Stimulated activated memory B cell treated with anti-CD40 and anti-IgM and Interleukin-4, amounts not matched to agents 10 μg/mL and 1 μg/mL and 100 μg/mL, for 72 hours (primary cell): ENCODE results near the gene CCNI2.

Source experiments
- ATAC-seq: fragments of 150-1000 bp; cut with Tn5 transposase; 2 replicates; pipeline ENCODE4 v1.10.0; 2021
- H3K27ac Mint-ChIP-seq: one replicate; pipeline ENCODE4 v1.8.0; 2022; ENCODE audit warnings: mild to moderate bottlenecking, mixed read lengths
- H3K27me3 Mint-ChIP-seq: one replicate; pipeline ENCODE4 v1.8.0; 2022; ENCODE audit warnings: mixed read lengths
- H3K36me3 Mint-ChIP-seq: one replicate; pipeline ENCODE4 v1.8.0; 2022; ENCODE audit warnings: mixed read lengths
- H3K4me1 Mint-ChIP-seq: one replicate; pipeline ENCODE4 v1.8.0; 2022; ENCODE audit warnings: mixed read lengths
- H3K4me3 Mint-ChIP-seq: one replicate; pipeline ENCODE4 v1.8.0; 2022; ENCODE audit warnings: mild to moderate bottlenecking, moderate library complexity, mixed read lengths
- H3K9me3 Mint-ChIP-seq: one replicate; pipeline ENCODE4 v1.8.0; 2022; ENCODE audit warnings: mixed read lengths

The CCNI2 gene

GRCh38 chr5:132758451-132758850 is 11.2 kb downstream of the CCNI2 start:
- Mint-ChIP-seq H3K4me3 (no peak overlapping the region), H3K27ac (no peak overlapping the region), H3K27me3 (no peaks in the 10 kb centered on the region), H3K9me3 (no peaks in the 10 kb centered on the region), H3K36me3 (no peaks in the 10 kb centered on the region), H3K4me1 (no peaks in the 10 kb centered on the region)
- no peak for ATAC-seq

GRCh38 chr5:132759114-132760048 is 12.2 kb downstream of the CCNI2 start:
- no peaks in the 10 kb centered on the region for H3K27me3 Mint-ChIP-seq
- no peaks in the 10 kb centered on the region for H3K4me1 Mint-ChIP-seq
- no peak overlapping the region for H3K27ac Mint-ChIP-seq
- no peak for ATAC-seq
- no peak overlapping the region for H3K4me3 Mint-ChIP-seq
- no peaks in the 10 kb centered on the region for H3K36me3 Mint-ChIP-seq
- H3K9me3 Mint-ChIP-seq, result no peaks in the 10 kb centered on the region

GRCh38 chr5:132760049-132760420 is 12.8 kb downstream of the CCNI2 start:
- Mint-ChIP-seq H3K9me3 (no peaks in the 10 kb centered on the region), H3K27me3 (no peaks in the 10 kb centered on the region), H3K4me3 (no peak overlapping the region), H3K27ac (no peak overlapping the region), H3K4me1 (no peaks in the 10 kb centered on the region), H3K36me3 (no peaks in the 10 kb centered on the region)
- no peak for ATAC-seq

DNA sequence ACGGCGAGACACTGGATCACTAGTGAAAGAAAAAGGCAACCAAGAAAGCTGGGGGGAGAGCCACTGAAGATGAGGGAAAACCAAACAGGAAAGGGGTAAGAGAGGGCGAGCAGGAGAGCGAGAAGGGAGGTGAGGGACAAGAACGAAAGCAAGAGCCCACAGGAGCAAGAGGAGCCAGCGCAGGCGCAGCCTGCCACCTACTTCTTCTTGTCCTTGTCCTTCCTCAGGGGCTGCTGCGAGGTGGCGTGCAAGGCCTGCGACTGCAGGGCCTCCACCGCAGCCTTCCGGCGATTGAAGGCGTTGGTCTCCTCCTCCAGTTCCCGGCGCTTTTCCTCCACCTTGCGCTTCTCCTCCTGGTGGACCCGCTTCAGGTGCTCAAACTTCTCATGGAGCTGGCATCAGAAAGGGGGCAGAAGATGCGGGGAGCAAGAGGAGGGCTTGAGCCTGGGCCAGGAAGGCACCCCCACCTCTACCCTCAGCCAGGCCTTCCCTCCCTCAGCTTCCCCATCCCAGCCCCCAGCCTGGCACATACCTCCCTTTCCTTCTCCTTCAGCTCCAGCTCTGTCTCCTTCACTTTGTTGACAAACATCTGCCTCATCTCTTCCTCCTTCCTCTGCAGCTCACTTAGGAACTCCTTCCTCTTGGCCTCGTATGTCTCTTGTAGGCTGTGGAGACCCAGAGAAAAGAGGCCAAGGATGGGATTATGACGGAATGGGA is 13.5 kb downstream of the CCNI2 start:
- H3K27ac Mint-ChIP-seq, result no peak overlapping the region
- H3K4me1 Mint-ChIP-seq, result no peaks in the 10 kb centered on the region
- H3K36me3 Mint-ChIP-seq, result no peaks in the 10 kb centered on the region
- H3K9me3 Mint-ChIP-seq, result no peaks in the 10 kb centered on the region
- H3K27me3 Mint-ChIP-seq, result no peaks in the 10 kb centered on the region
- no peak overlapping the region for H3K4me3 Mint-ChIP-seq
- no peak for ATAC-seq

- H3K27me3 Mint-ChIP-seq, result no peaks in the 10 kb centered on the region
- no peak for ATAC-seq
These were observed 14.4 kb downstream of the CCNI2 start for GRCh38 chr5:132761321-132762240.

DNA sequence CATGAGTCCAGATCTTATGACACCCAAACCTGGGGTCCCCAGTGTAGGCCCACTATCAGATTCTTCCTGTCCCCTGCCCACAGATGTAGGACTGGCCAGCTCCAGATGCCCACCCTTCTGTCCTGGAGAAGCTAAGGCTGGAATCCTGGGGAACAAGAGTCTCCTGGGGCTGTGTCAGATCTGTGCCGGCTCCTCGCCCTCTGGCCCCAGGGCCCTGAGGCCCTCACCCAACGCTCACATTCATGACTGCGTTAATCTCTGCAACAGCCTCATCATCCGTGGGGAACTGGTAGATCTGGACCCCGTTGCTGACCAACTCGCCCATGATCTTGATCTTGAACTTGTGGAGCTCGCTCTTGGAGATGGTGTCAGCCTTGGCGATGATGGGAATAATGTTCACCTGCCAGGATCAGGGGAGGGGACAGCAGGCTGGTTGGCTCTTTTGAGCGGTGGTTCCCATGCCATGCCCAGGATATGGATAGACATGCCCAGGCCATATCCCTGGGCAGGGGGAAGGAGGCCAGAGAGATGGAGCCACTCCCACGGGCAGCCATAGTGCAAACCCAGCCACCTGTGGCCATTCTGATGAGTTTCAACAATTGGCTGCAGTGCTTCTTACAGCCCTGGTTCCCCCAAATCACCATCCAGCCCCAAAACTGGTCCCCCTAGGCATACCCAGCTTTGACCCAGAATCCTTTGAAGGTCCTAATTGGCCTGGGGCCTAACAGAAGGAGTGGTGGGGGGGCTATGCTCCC is 15.2 kb downstream of the CCNI2 start:
- Mint-ChIP-seq H3K27ac (no peak overlapping the region), H3K27me3 (no peaks in the 10 kb centered on the region)

More at GRCh38 chr5:132761321-132762240, 14.4 kb downstream of the CCNI2 start:
- H3K4me1 Mint-ChIP-seq, result no peaks in the 10 kb centered on the region
- H3K4me3 Mint-ChIP-seq, result no peak overlapping the region
- no peak overlapping the region for H3K27ac Mint-ChIP-seq
- H3K36me3 Mint-ChIP-seq, result no peaks in the 10 kb centered on the region
- no peaks in the 10 kb centered on the region for H3K9me3 Mint-ChIP-seq

GRCh38 chr5:132763181-132764036 is 16.2 kb downstream of the CCNI2 start:
- Mint-ChIP-seq H3K36me3 (no peaks in the 10 kb centered on the region), H3K9me3 (no peaks in the 10 kb centered on the region), H3K4me1 (no peaks in the 10 kb centered on the region), H3K27me3 (no peaks in the 10 kb centered on the region), H3K4me3 (no peak overlapping the region), H3K27ac (no peak overlapping the region)
- ATAC-seq, result no peak

More for the DNA sequence above, 15.2 kb downstream of the CCNI2 start:
- no peak for ATAC-seq
- Mint-ChIP-seq H3K9me3 (no peaks in the 10 kb centered on the region), H3K4me3 (no peak overlapping the region), H3K36me3 (no peaks in the 10 kb centered on the region), H3K4me1 (no peaks in the 10 kb centered on the region)

DNA sequence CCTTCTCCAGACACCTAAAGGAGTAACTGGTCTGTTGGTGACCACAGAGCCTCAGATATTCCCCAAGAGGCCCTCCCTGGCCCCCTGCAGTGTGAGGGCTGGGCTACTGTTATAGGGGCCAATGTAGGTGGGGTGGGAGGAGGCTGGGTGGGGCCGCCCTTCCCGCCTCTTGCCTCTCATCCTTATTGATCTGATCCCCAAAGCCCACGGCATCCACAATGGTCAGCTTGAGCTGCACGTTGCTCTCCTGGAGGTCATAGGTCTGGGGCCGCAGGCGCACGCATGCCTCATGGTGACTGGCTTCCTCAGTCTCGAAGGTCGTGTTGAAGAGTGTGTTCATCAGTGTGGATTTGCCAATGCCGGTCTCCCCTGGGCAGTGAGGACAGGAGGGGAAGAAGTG is 16.8 kb downstream of the CCNI2 start:
- H3K27me3 Mint-ChIP-seq, result no peaks in the 10 kb centered on the region
- ATAC-seq, result no peak
- no peaks in the 10 kb centered on the region for H3K9me3 Mint-ChIP-seq
- H3K4me1 Mint-ChIP-seq, result no peaks in the 10 kb centered on the region
- no peak overlapping the region for H3K4me3 Mint-ChIP-seq
- no peak overlapping the region for H3K27ac Mint-ChIP-seq
- H3K36me3 Mint-ChIP-seq, result no peaks in the 10 kb centered on the region

- no peaks in the 10 kb centered on the region for H3K36me3 Mint-ChIP-seq
- H3K27ac Mint-ChIP-seq, result no peak overlapping the region
- no peak for ATAC-seq
- H3K4me1 Mint-ChIP-seq, result no peaks in the 10 kb centered on the region
- no peak overlapping the region for H3K4me3 Mint-ChIP-seq
- H3K27me3 Mint-ChIP-seq, result no peaks in the 10 kb centered on the region
- no peaks in the 10 kb centered on the region for H3K9me3 Mint-ChIP-seq
These were observed 17.5 kb downstream of the CCNI2 start for GRCh38 chr5:132764671-132765238.

- ATAC-seq, result no peak
- H3K36me3 Mint-ChIP-seq, result no peaks in the 10 kb centered on the region
- H3K4me1 Mint-ChIP-seq, result no peaks in the 10 kb centered on the region
- H3K4me3 Mint-ChIP-seq, result no peak overlapping the region
- no peak overlapping the region for H3K27ac Mint-ChIP-seq
- no peaks in the 10 kb centered on the region for H3K27me3 Mint-ChIP-seq
- H3K9me3 Mint-ChIP-seq, result no peaks in the 10 kb centered on the region
These were observed 18.2 kb downstream of the CCNI2 start for GRCh38 chr5:132765311-132766019.

DNA sequence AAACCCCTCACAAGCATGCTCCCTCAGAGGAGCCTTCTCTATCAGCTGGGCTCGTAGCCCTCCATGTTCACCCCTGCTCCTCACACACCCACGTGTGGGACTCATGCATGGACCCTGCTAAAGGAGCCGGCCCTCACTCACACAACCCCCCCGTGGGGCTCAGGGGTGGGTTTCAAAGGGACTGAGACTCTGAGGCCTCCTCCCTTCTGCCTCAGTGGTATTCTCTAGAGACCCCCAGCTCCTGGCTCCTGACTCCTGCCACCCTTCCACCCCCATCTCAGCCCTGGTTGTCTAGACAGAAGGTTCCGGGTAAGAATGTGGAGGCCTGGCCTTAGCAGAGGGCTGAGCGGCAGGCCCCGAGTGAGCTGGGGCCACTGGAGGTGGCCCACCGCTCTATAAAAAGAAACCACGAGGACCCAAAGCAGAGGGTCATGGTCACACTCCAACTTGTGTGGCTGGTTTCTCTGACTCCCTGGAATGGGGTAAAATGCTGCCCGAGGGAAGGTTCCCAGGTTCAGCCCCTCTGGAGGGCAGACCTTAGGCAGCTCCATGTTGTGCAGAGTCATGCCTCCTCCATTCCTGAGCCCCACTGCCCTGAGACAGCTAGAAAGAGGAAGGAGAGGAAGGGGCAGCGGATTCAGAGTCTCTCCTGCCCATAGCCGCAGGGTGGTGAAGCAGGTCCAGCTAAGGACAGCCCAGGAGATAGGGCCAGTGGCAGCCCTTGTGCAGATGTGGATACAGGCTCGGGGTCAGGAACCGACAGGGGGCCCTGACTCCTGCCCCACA is 19.0 kb downstream of the CCNI2 start:
- Mint-ChIP-seq H3K4me3 (no peak overlapping the region), H3K27ac (no peak overlapping the region), H3K27me3 (no peaks in the 10 kb centered on the region), H3K9me3 (no peaks in the 10 kb centered on the region), H3K36me3 (no peaks in the 10 kb centered on the region), H3K4me1 (no peaks in the 10 kb centered on the region)
- no peak for ATAC-seq

DNA sequence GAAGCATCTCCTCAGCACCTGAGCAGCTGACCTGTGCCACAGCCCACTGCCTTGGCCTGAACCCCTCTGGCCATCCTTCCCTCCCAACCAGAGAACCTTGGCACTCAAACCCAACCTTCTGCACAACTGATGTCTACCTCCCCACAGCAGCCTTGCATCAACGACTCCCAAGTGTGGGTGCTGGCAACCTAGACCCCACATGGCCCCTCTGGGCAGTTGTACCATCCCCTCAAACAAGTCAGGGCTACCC is 19.5 kb downstream of the CCNI2 start:
- no peak overlapping the region for H3K27ac Mint-ChIP-seq
- H3K27me3 Mint-ChIP-seq, result no peaks in the 10 kb centered on the region
- H3K9me3 Mint-ChIP-seq, result no peaks in the 10 kb centered on the region
- no peaks in the 10 kb centered on the region for H3K4me1 Mint-ChIP-seq
- no peak overlapping the region for H3K4me3 Mint-ChIP-seq
- H3K36me3 Mint-ChIP-seq, result no peaks in the 10 kb centered on the region
- no peak for ATAC-seq

DNA sequence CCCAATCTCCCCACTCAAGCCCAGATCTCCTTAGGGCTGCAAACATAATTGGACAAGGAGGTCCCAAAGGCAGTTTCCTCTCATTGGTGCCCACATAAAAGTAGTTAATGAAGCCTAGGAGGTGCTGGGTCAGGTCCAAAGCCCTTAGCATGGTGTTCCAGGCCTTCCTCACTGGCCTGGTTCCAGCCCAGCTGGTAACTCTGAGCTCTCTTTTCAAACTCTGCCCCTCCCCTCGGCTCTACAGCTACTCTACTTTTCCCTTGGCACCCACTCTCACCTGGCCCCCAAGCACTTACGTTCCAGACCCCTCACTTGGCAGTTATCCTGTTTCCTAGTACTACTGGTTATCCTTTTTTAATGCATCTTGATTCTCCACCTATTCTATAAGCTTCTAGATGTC is 19.9 kb downstream of the CCNI2 start:
- H3K27me3 Mint-ChIP-seq, result no peaks in the 10 kb centered on the region

More for the DNA sequence above, 19.9 kb downstream of the CCNI2 start:
- no peaks in the 10 kb centered on the region for H3K9me3 Mint-ChIP-seq
- H3K27ac Mint-ChIP-seq, result no peak overlapping the region
- no peaks in the 10 kb centered on the region for H3K36me3 Mint-ChIP-seq
- H3K4me1 Mint-ChIP-seq, result no peaks in the 10 kb centered on the region
- no peak overlapping the region for H3K4me3 Mint-ChIP-seq
- no peak for ATAC-seq
